Forelimb muscle (tissue), 1 donor: Measurements from ENCODE around the gene MICAL3. TPM values are rescaled to one million over a fixed set of nuclear protein-coding genes. Genes with fewer than 3 reads are reported as not detected.
"Not testable (repeated sequence)": the region's sequence is repeated elsewhere in the genome, so short reads cannot be mapped to it uniquely, and the experiment has no call there.

Experiments used
- DNase-seq: peaks from one replicate; pipeline ENCODE4 v3.0.0-alpha.2; 2013; ENCODE audit warnings: low read depth
- polyA plus RNA-seq: library from polyadenylated mRNA; unstranded; fragments of 120-200 nt; gene quantifications from one replicate; pipeline ENCODE4 v1.2.1, GENCODE V29; 2013; ENCODE audit not compliant: insufficient read length

Gene MICAL3
- polyA plus RNA-seq, 1 donor = 39.7 TPM

GRCh38 chr22:18033204-18033998 lies 9.0 kb upstream of the MICAL3 start:
- DNase-seq = no peak

GRCh38 chr22:18032455-18033101 lies 8.2 kb upstream of the MICAL3 start:
- no peak for DNase-seq

- DNase-seq = no peak
These were observed 7.5 kb upstream of the MICAL3 start for GRCh38 chr22:18031695-18032454.

- DNase-seq = no peak
These were observed 5.4 kb upstream of the MICAL3 start for GRCh38 chr22:18029686-18030267.

GRCh38 chr22:18028817-18029527 lies 4.6 kb upstream of the MICAL3 start:
- no peak for DNase-seq

GRCh38 chr22:18025898-18026297 lies 1.5 kb upstream of the MICAL3 start:
- not testable (repeated sequence) for DNase-seq

- DNase-seq = no peak
These were observed 777 bp upstream of the MICAL3 start for GRCh38 chr22:18024956-18025720.

GRCh38 chr22:18023509-18024275 lies 669 bp downstream of the MICAL3 start:
- DNase-seq = no peak

GRCh38 chr22:18022876-18023275 lies 1.5 kb downstream of the MICAL3 start:
- DNase-seq = no peak

- DNase-seq = no peak
These were observed 2.9 kb downstream of the MICAL3 start for GRCh38 chr22:18021431-18021830.

- DNase-seq = not testable (repeated sequence)
These were observed 3.6 kb downstream of the MICAL3 start for GRCh38 chr22:18020743-18021142.

- no peak for DNase-seq
These were observed 10.4 kb downstream of the MICAL3 start for GRCh38 chr22:18013947-18014346.

GRCh38 chr22:18013436-18013835 lies 10.9 kb downstream of the MICAL3 start:
- no peak for DNase-seq

GRCh38 chr22:18012531-18012930 lies 11.8 kb downstream of the MICAL3 start:
- no peak for DNase-seq

- DNase-seq = no peak
These were observed 14.1 kb downstream of the MICAL3 start for GRCh38 chr22:18010266-18010665.

GRCh38 chr22:18008136-18008535 lies 16.2 kb downstream of the MICAL3 start:
- no peak for DNase-seq

- DNase-seq = no peak
These were observed 19.0 kb downstream of the MICAL3 start for GRCh38 chr22:18005201-18005926.

- not testable (repeated sequence) for DNase-seq
These were observed 22.5 kb downstream of the MICAL3 start for GRCh38 chr22:18001894-18002315.
